Adrenal gland (tissue), 5 donors: ENCODE measurements around the gene CCDC136.

Experiments used
- CTCF ChIP-seq, 6 experiments: fragments of 450-650 bp in 4 of 6; fragments of 200-600 bp in 2 of 6; sonication (generic) in 1 of 6; IDR thresholded peaks; 1 replicate in 5 of 6; 2 replicates in 1 of 6; pipeline versions ENCODE4 v1.5.1 to v1.8.0; 2016 to 2021; ENCODE audit warnings: antibody characterized with exemption in 6 of 6, mild to moderate bottlenecking in 2 of 6, moderate library complexity in 1 of 6
- POLR2A ChIP-seq, 2 donors: fragments of 450-650 bp; IDR thresholded peaks; one replicate each; pipeline ENCODE4 v1.6.1; 2017; ENCODE audit warnings: antibody characterized with exemption in 2 of 2, mild to moderate bottlenecking in 2 of 2, moderate library complexity in 1 of 2
- donor health status: DM: no; HTN: no; CAD: no.

DNA sequence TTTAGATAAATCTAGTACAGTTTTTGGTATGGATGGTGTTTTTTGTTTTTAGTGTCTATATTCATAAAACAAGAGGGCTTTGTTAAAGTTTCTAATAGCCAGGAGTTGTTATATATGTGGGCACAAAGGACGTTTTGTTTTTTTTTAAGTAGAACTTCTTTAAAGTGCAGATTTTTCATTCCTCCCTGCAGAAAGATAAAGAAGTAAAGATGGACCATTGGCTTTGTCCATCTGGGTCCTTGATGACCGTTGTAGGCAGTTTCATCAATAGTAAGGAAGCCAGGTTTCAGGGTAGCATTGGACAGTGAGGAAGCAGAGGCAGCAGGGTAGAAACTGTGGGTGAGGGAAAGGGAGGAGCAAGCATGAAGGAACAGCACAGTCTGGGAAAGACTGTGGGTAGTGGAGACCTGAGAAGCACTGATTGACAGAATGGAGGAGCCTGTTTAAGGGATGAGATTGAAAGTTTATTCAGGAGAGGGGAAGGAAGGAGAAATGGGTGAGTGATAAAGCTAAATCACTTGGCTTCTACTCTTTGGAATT, 47.3 kb upstream of the CCDC136 start:
- TF ChIP-seq CTCF (IDR thresholded peaks at IDR 0.05) (no peak), POLR2A (IDR thresholded peaks at IDR 0.05) (no peak)
